HG03442 (cell line): ENCODE measurements around the gene KIF26A.

ENCODE experiments used
- ATAC-seq: cut with Tn5 transposase; IDR thresholded peaks from one replicate; pipeline ENCODE4 v1.9.1; 2021; ENCODE audit warnings: mild to moderate bottlenecking, moderate library complexity; ENCODE audit not compliant: unreplicated experiment

The KIF26A gene

GRCh38 chr14:104190396-104191000 is 52.1 kb downstream of the KIF26A start:
- no peak for ATAC-seq

GRCh38 chr14:104191409-104191997 is 53.1 kb downstream of the KIF26A start:
- no peak for ATAC-seq

DNA sequence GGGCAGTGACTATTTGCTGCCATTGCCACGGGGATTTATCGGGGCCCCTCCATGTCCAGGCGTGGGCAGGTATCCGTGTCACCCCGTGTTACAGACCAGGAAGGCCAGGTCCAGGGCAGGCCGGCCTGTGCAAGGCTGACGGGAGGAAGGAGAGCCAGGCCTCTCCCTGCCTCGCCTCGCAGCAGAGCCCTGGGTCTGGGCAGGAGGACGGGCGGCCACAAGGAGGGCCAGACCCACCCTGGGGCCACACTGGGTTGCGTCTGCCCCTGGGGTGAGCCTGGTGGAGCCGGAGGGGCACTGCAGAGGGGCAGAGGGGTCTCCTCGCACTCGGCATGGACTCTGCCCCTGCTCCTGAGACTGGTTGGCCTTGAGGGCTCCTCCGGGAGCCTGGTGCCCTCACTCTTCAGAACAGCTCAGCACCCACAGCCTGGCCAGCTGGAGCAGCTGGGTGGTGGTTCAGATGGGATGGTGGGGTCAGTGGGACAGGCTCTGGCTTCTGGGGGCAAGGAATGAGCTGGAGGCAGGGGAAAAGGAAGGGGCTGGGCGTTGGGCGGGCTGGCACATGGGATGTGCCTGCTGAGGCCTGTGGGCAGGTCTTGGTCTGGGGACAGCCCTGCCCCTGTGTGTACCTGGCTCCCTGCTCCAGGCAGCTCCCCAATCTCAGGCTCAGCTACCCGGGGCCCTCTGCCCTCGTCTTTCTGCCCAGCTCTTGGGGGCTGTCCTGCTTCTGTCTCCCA is 53.9 kb downstream of the KIF26A start:
- no peak for ATAC-seq

GRCh38 chr14:104192883-104193245 is 54.5 kb downstream of the KIF26A start:
- ATAC-seq: no peak

- no peak for ATAC-seq
Observed at GRCh38 chr14:104194016-104194415, 55.6 kb downstream of the KIF26A start.

- ATAC-seq: no peak
Observed at GRCh38 chr14:104194716-104195115, 56.3 kb downstream of the KIF26A start.

GRCh38 chr14:104195361-104195760 is 57.0 kb downstream of the KIF26A start:
- no peak for ATAC-seq

- ATAC-seq: no peak
Observed at GRCh38 chr14:104195878-104196277, 57.5 kb downstream of the KIF26A start.

- ATAC-seq: no peak
Observed at GRCh38 chr14:104196461-104197140, 58.2 kb downstream of the KIF26A start.

- ATAC-seq: no peak
Observed at GRCh38 chr14:104197449-104198247, 59.3 kb downstream of the KIF26A start.

DNA sequence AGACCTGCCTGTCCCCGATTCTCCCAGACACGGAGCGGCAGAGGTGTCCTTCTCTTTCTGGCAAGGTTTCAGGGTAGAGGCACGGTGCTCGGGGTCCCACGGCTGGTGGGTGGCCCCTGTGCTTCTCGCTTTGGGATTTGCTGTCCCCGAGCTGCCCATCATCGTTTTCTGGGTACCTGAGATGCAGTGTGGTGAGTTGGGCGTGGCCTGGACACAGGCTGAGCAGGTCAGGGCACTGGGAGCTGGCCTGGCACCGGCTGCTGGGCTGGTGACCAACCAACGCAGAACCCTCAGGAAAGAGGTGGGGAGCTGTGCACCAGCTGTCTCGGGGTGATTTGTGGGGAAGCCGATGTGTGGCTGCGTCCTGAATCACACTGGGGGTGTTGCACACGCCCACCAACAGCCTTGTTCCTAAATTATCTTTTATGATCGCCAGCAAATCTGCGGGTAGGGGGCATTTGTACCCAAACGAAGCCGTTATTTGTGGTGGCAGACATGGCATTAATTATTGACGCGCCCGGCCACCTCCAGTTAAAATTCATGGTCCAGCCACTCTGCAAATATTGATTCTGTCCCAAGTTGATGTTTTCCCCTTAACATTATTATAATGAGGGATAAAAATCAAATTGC is 61.0 kb downstream of the KIF26A start:
- ATAC-seq: no peak

GRCh38 chr14:104200106-104200505 is 61.7 kb downstream of the KIF26A start:
- no peak for ATAC-seq

GRCh38 chr14:104200591-104200990 is 62.2 kb downstream of the KIF26A start:
- ATAC-seq: no peak

GRCh38 chr14:104201063-104201462 is 62.7 kb downstream of the KIF26A start:
- ATAC-seq: no peak

DNA sequence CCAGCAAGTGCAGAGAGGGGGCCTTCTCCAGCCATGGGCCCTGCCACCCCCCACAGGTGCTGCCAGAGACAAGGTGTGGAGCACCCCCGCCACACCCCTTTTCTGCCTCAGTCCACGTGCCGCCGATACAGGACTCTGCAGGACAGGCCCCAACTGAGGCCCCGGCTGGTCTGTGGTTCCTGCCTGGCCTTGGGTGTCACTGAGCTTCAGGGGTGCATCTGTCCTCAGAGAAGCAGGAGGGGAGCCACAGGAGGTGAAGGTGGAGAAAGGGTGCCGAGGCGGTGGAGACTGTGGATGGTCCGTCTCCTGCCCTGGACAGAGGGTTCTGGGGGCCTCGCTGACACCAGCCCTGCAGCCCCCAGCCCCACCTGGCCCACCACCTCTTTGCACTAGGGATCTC is 63.1 kb downstream of the KIF26A start:
- ATAC-seq: no peak

- ATAC-seq: no peak
Observed at GRCh38 chr14:104202259-104203070, 64.1 kb downstream of the KIF26A start.

GRCh38 chr14:104203071-104203425 is 64.7 kb downstream of the KIF26A start:
- no peak for ATAC-seq

DNA sequence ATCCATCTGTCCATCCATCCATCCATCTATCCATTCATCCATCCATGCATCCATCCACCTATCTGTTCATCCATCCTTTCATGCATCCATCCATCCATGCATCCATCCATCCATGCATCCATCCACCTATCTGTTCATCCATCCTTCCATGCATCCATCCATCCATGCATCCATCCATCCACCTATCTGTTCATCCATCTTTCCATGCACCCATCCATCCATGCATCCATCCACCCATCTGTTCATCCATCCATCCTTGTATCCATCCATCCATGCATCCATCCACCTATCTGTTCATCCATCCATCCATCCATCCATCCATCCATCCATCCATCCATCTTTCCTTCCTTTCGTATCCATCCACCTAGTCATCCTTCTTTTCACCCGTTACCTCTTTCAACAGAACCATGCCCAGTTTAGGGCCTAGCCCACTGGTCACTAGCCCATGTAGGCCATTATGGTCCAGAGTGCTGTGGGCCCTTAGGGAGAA is 66.3 kb downstream of the KIF26A start:
- no peak for ATAC-seq

DNA sequence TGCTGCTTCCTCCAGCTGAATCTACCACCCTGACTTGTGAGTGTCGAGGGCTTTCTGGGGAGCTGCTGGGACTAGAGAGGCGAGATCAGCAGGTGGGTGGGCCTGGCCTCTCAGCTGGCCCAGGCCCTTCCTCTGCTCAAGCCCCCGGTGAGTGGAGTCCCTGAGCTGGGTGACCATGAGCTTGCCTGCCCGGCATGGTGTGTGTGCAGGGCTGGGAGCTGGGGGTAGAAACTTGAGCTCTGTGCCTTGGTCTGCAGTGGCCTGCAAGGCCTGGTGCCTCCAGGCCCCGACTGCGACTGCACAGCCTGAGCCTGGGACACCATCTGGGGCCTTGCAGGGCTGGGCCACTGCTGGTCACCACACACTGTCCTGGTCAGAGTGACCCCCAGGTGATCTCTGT is 67.4 kb downstream of the KIF26A start:
- no peak for ATAC-seq
